IMR-90 (cell line): Measurements from ENCODE around the gene SLC27A2. TPM values are rescaled to one million over a fixed set of nuclear protein-coding genes. Genes with fewer than 3 reads are reported as not detected.

Experiments used
- ATAC-seq: fragments of 200-7000 bp; cut with Tn5 transposase; 2 replicates; pipeline ENCODE4 v1.9.1; 2020; ENCODE audit warnings: low read depth, mild to moderate bottlenecking, moderate library complexity
- BruUV-seq: library from RNA; stranded (reverse); fragments of 400-500 nt; replicated peaks from 2 replicates; lab custom pipeline; 2021; lab: Mats Ljungman, UMichigan
- CTCF ChIA-PET: fragments of 300-600 bp; formaldehyde crosslinking; extraction: SDS; loops from one replicate; lab custom pipeline; 2021; ENCODE audit warnings: antibody characterized with exemption; lab: Yijun Ruan, JAX
- POLR2A ChIA-PET: fragments of 300-600 bp; sonication (Branson Sonifier 250); formaldehyde crosslinking; loops from one replicate; lab custom pipeline; 2022; ENCODE audit warnings: antibody characterized with exemption; ENCODE audit not compliant: unreplicated experiment; lab: Charles Lee
- DNase-seq: peaks from one replicate; pipeline ENCODE4 v3.0.0; 2013
- H2AFZ ChIP-seq: replicated peaks from 2 replicates; pipeline ENCODE3; 2013; ENCODE audit warnings: low read length, mild to moderate bottlenecking; ENCODE audit not compliant: poor library complexity
- H2AK5ac ChIP-seq: 2 replicates; pipeline ENCODE4 v1.6.1; 2013; ENCODE audit warnings: low read depth, low read length, inconsistent platforms
- H2AK9ac ChIP-seq: replicated peaks from 2 replicates; pipeline ENCODE3; 2013; ENCODE audit warnings: mild to moderate bottlenecking, low read depth, low read length, moderate library complexity; ENCODE audit not compliant: poor library complexity
- H2BK120ac ChIP-seq: 2 replicates; pipeline ENCODE4 v1.6.1; 2013; ENCODE audit warnings: low read depth, low read length, inconsistent platforms
- H2BK15ac ChIP-seq: 3 replicates; pipeline ENCODE4 v1.6.1; 2013; ENCODE audit warnings: low read depth, low read length, inconsistent platforms
- H2BK20ac ChIP-seq: 2 replicates; pipeline ENCODE4 v1.6.1; 2013; ENCODE audit warnings: low read depth, mild to moderate bottlenecking, inconsistent platforms, low read length, moderate library complexity
- H2BK5ac ChIP-seq: 2 replicates; pipeline ENCODE4 v1.6.1; 2013; ENCODE audit warnings: mild to moderate bottlenecking, low read depth, low read length, inconsistent platforms; ENCODE audit not compliant: poor library complexity, severe bottlenecking
- H3K14ac ChIP-seq: replicated peaks from 2 replicates; pipeline ENCODE4 v1.6.1; 2013; ENCODE audit warnings: low read depth, low read length, inconsistent platforms
- H3K18ac ChIP-seq: 2 replicates; pipeline ENCODE4 v1.6.1; 2013; ENCODE audit warnings: low read depth, low read length, control low read depth
- H3K23ac ChIP-seq: 2 replicates; pipeline ENCODE4 v1.6.1; 2013; ENCODE audit warnings: low read depth, low read length, inconsistent platforms
- H3K27ac ChIP-seq: 2 replicates; pipeline ENCODE4 v1.5.1; 2013; ENCODE audit warnings: mild to moderate bottlenecking, control low read depth, low read length; ENCODE audit not compliant: insufficient read depth
- H3K27me3 ChIP-seq: 2 replicates; pipeline ENCODE4 v1.6.1; 2013; ENCODE audit warnings: low read length; ENCODE audit not compliant: control insufficient read depth, insufficient read depth
- H3K36me3 ChIP-seq: 2 replicates; pipeline ENCODE4 v1.6.1; 2013; ENCODE audit warnings: low read length, mixed read lengths; ENCODE audit not compliant: control insufficient read depth, insufficient read depth
- H3K4ac ChIP-seq: 2 replicates; pipeline ENCODE4 v1.6.1; 2013; ENCODE audit warnings: low read depth, low read length, inconsistent platforms
- H3K4me1 ChIP-seq: 2 replicates; pipeline ENCODE4 v1.6.1; 2013; ENCODE audit warnings: low read length, mixed read lengths; ENCODE audit not compliant: control insufficient read depth, insufficient read depth
- H3K4me2 ChIP-seq: 2 replicates; pipeline ENCODE4 v1.6.1; 2013; ENCODE audit warnings: low read depth, mild to moderate bottlenecking, control low read depth, low read length, moderate library complexity
- H3K4me3 ChIP-seq: 2 replicates; pipeline ENCODE4 v1.5.1; 2013; ENCODE audit warnings: low read depth, mild to moderate bottlenecking, control low read depth, low read length, moderate library complexity; ENCODE audit not compliant: insufficient read depth
- H3K56ac ChIP-seq: 2 replicates; pipeline ENCODE4 v1.6.1; 2013; ENCODE audit warnings: low read length, inconsistent platforms; ENCODE audit not compliant: insufficient read depth; ENCODE audit errors: extremely low read depth
- H3K79me1 ChIP-seq, 2 experiments: 2 replicates each; pipeline ENCODE4 v1.6.1; 2013; ENCODE audit warnings: low read length in 2 of 2, inconsistent platforms in 1 of 2, low read depth in 1 of 2
- H3K9ac ChIP-seq: 2 replicates; pipeline ENCODE4 v1.6.1; 2013; ENCODE audit warnings: low read depth, low read length, control low read depth
- H3K9me1 ChIP-seq: 2 replicates; pipeline ENCODE4 v1.6.1; 2013; ENCODE audit warnings: low read length, inconsistent platforms; ENCODE audit not compliant: insufficient read depth
- H3K9me3 ChIP-seq: 2 replicates; pipeline ENCODE4 v1.6.1; 2013; ENCODE audit warnings: low read length; ENCODE audit not compliant: control insufficient read depth, insufficient read depth
- H4K20me1 ChIP-seq: 2 replicates; pipeline ENCODE4 v1.6.1; 2013; ENCODE audit warnings: low read length, inconsistent platforms; ENCODE audit not compliant: insufficient read depth
- H4K5ac ChIP-seq: 2 replicates; pipeline ENCODE4 v1.6.1; 2013; ENCODE audit warnings: mild to moderate bottlenecking, low read depth, low read length, control low read depth
- H4K8ac ChIP-seq, 2 experiments: 2 replicates each; pipeline ENCODE4 v1.6.1; 2013; ENCODE audit warnings: low read depth in 2 of 2, low read length in 2 of 2, control low read depth in 1 of 2, inconsistent platforms in 1 of 2
- H4K91ac ChIP-seq: 2 replicates; pipeline ENCODE4 v1.6.1; 2013; ENCODE audit warnings: low read depth, low read length, inconsistent platforms; ENCODE audit not compliant: insufficient read depth
- BHLHE40 ChIP-seq: fragments of 150-350 bp; IDR thresholded peaks from 2 replicates; pipeline ENCODE4 v1.6.1; 2016; ENCODE audit warnings: mild to moderate bottlenecking, low read depth, low read length
- CEBPB ChIP-seq: IDR thresholded peaks from 2 replicates; pipeline ENCODE4 v1.6.1; 2012; ENCODE audit warnings: low read depth, low read length, improper control_type of control experiment
- ELK1 ChIP-seq: fragments of 150-350 bp; IDR thresholded peaks from 2 replicates; pipeline ENCODE4 v1.6.1; 2016; ENCODE audit warnings: low read depth, mild to moderate bottlenecking, low read length, moderate library complexity, borderline replicate concordance
- FOS ChIP-seq: fragments of 150-350 bp; IDR thresholded peaks from 2 replicates; pipeline ENCODE4 v1.6.1; 2016; ENCODE audit warnings: low read depth, low read length
- MAZ ChIP-seq: IDR thresholded peaks from 2 replicates; pipeline ENCODE4 v1.6.1; 2012; ENCODE audit warnings: low read depth, mild to moderate bottlenecking, low read length, improper control_type of control experiment, moderate library complexity, borderline replicate concordance
- MXI1 ChIP-seq: IDR thresholded peaks from 2 replicates; pipeline ENCODE4 v1.6.1; 2012; ENCODE audit warnings: low read depth, mild to moderate bottlenecking, low read length, moderate library complexity, borderline replicate concordance
- NFE2L2 ChIP-seq: fragments of 150-350 bp; IDR thresholded peaks from 2 replicates; pipeline ENCODE4 v1.6.1; 2016; ENCODE audit warnings: low read depth, mild to moderate bottlenecking, low read length
- dilution Hi-C: fragments of 300-500 bp; cut with HindIII; formaldehyde crosslinking; loops from one replicate; pipeline ENCODE4 v1.14.3; 2018; ENCODE audit warnings: low sequenced_read_pairs; ENCODE audit not compliant: unreplicated experiment
- in situ Hi-C: fragments of 300-500 bp; cut with MboI; formaldehyde crosslinking; loops from 3 replicates; pipeline ENCODE4 v1.14.3; 2019; ENCODE audit warnings: low sequenced_read_pairs, inconsistent platforms, mixed read lengths
- intact Hi-C: fragments of 100-400 bp; cut with micrococcal nuclease; formaldehyde crosslinking; loops from 2 replicates; pipeline ENCODE4 v1.10.0; 2022
- polyA plus RNA-seq, 3 experiments: library from polyadenylated mRNA; depleted of rRNA; stranded (reverse); fragments of >200 nt; gene quantifications; 2 replicates each; pipeline ENCODE4 v1.2.3, GENCODE V29; 2012; ENCODE audit warnings: low replicate concordance in 1 of 3
- total RNA-seq: library from RNA; depleted of rRNA; stranded (reverse); fragments of >200 nt; gene quantifications from 2 replicates; pipeline ENCODE4 v1.2.3, GENCODE V29; 2012

SLC27A2 gene
- total and polyA plus RNA-seq, 2 of the 4 experiments (the other 2 are of a cell fraction): under 0.01 TPM; not detected in 1

- Histone ChIP-seq H3K18ac (no peak overlapping the region), H3K4me1 (no peaks in the 10 kb centered on the region), H3K14ac (no peak overlapping the region), H4K91ac (no peak overlapping the region), H3K27ac (no peak overlapping the region), H3K4ac (no peak overlapping the region), H3K36me3 (no peaks in the 10 kb centered on the region), H3K9me3 (no peaks in the 10 kb centered on the region), H4K8ac (no peak overlapping the region), H4K5ac (no peak overlapping the region), H2BK120ac (no peak overlapping the region), H3K79me1 (no peaks in the 10 kb centered on the region), H3K4me2 (no peak overlapping the region), H2AFZ (no peak overlapping the region), H2BK20ac (no peak overlapping the region), H3K56ac (no peak overlapping the region), H2BK5ac (no peak overlapping the region), H4K20me1 (no peaks in the 10 kb centered on the region), H2BK15ac (no peak overlapping the region), H3K23ac (no peak overlapping the region), H3K4me3 (no peak overlapping the region), H3K27me3 (no peaks in the 10 kb centered on the region; the same call in 1 of the 2 replicates), H3K9me1 (no peaks in the 10 kb centered on the region), H2AK9ac (no peak overlapping the region), H3K9ac (no peak overlapping the region), H2AK5ac (no peak overlapping the region)
- dilution Hi-C loops: no loop called here
- no TSS peak for BruUV-seq
- in situ Hi-C loops: no loop called here
- ATAC-seq (no peak; the same call in none of the 2 replicates), DNase-seq (no peak)
- ChIA-PET POLR2A (no interaction called here), CTCF (no interaction called here)
- TF ChIP-seq CEBPB (no peak), BHLHE40 (no peak), ELK1 (no peak), FOS (no peak), MXI1 (no peak), MAZ (no peak), NFE2L2 (no peak)
- intact Hi-C loops: no loop called here
Observed at GRCh38 chr15:50202003-50202402, 20.0 kb downstream of the SLC27A2 start.
